ENCODE data around the gene PLPP1.

PLPP1 gene

GRCh38 chr5:55576661-55577060 is 41.9 kb upstream of the PLPP1 start:
- H3K4me3 ChIP-seq (ENCODE audit: low read depth, low read length), result no peak overlapping the region
- TF ChIP-seq, protein P1, sequence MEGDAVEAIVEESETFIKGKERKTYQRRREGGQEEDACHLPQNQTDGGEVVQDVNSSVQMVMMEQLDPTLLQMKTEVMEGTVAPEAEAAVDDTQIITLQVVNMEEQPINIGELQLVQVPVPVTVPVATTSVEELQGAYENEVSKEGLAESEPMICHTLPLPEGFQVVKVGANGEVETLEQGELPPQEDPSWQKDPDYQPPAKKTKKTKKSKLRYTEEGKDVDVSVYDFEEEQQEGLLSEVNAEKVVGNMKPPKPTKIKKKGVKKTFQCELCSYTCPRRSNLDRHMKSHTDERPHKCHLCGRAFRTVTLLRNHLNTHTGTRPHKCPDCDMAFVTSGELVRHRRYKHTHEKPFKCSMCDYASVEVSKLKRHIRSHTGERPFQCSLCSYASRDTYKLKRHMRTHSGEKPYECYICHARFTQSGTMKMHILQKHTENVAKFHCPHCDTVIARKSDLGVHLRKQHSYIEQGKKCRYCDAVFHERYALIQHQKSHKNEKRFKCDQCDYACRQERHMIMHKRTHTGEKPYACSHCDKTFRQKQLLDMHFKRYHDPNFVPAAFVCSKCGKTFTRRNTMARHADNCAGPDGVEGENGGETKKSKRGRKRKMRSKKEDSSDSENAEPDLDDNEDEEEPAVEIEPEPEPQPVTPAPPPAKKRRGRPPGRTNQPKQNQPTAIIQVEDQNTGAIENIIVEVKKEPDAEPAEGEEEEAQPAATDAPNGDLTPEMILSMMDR (IDR thresholded peaks at IDR 0.05; ENCODE audit: insufficient read depth, low read depth, low read length, missing control alignments), result no peak
- DNase-seq (ENCODE audit: low read depth), result no peak

GRCh38 chr5:55575815-55576583 is 41.2 kb upstream of the PLPP1 start:
- TF ChIP-seq, protein P1 (IDR thresholded peaks at IDR 0.05; ENCODE audit: insufficient read depth, low read depth, low read length, missing control alignments), result no peak
- H3K4me3 ChIP-seq (ENCODE audit: low read depth, low read length), result no peak overlapping the region
- DNase-seq (ENCODE audit: low read depth), result no peak

GRCh38 chr5:55572600-55572999 is 37.8 kb upstream of the PLPP1 start:
- H3K4me3 ChIP-seq (ENCODE audit: low read depth, low read length), result no peak overlapping the region
- TF ChIP-seq, protein P1 (IDR thresholded peaks at IDR 0.05; ENCODE audit: insufficient read depth, low read depth, low read length, missing control alignments), result no peak
- DNase-seq (ENCODE audit: low read depth), result peak; percentile 1

DNA sequence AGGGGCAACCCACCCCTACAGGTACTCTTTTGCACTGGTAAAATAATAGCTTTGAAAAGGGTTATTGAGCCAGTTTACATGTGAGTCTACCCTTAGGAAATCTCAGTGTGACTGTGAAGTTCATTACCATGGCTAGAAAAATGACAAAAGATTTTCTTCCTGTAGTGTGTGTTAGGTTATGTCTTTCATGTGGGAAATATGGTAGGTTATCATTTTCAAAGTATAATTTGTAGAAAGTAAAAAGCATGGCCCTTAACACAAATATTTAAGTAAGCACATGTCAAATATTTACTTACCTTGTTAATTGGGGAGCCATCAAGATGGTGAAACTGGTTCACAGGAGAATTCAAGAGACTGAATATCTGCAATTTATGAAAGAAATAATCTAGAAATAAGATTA is 37.3 kb upstream of the PLPP1 start:
- H3K4me3 ChIP-seq (ENCODE audit: low read depth, low read length), result no peak overlapping the region
- no peak for DNase-seq (ENCODE audit: low read depth)
- TF ChIP-seq, protein P1 (IDR thresholded peaks at IDR 0.05; ENCODE audit: insufficient read depth, low read depth, low read length, missing control alignments), result no peak

GRCh38 chr5:55570570-55570969 is 35.8 kb upstream of the PLPP1 start:
- TF ChIP-seq, protein P1 (IDR thresholded peaks at IDR 0.05; ENCODE audit: insufficient read depth, low read depth, low read length, missing control alignments), result no peak
- H3K4me3 ChIP-seq (ENCODE audit: low read depth, low read length), result no peak overlapping the region
- DNase-seq (ENCODE audit: low read depth), result no peak

DNA sequence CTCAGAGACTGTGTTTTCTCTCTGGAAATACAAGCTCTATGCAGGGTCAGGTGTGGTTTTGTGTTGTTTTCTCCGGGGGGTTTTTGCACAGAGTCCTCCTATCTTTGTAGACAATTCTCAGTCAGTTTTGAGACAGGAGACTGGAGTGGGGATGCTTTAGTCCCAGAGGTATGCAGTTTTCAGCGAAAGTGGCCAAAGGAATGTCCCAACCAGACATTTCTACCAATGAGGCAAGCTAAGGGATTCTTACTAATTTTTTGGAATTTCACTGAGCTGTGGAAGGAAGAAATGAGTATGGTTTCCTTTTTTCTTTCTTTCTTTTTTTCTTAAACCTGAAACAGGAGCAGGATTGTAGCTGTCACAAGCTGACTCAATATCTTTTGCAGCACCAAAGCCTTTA is 35.3 kb upstream of the PLPP1 start:
- no peak overlapping the region for H3K4me3 ChIP-seq (ENCODE audit: low read depth, low read length)
- TF ChIP-seq, protein P1 (IDR thresholded peaks at IDR 0.05; ENCODE audit: insufficient read depth, low read depth, low read length, missing control alignments), result no peak
- DNase-seq (ENCODE audit: low read depth), result no peak

DNA sequence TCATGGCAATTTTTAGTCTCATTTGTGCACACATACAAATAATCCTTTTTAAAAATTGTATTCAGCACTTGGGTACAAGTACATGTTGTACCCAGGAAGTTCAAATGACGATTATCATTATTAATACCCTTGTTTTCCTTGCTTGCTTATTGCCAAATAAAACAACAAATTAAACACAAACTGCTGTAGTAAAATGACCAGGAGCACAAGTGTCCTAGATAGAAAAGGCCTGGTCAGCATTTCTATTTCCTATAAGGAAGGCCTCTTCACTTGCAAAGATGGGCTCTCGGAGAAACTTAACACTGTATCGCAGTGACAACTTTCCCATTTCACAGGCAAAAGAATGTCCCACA is 34.7 kb upstream of the PLPP1 start:
- no peak overlapping the region for H3K4me3 ChIP-seq (ENCODE audit: low read depth, low read length)
- no peak for DNase-seq (ENCODE audit: low read depth)
- TF ChIP-seq, protein P1 (IDR thresholded peaks at IDR 0.05; ENCODE audit: insufficient read depth, low read depth, low read length, missing control alignments), result no peak
